Neural progenitor cell (in vitro differentiated cells): ENCODE measurements around the gene SLC3A2.

ENCODE experiments used
- CTCF ChIP-seq: fragments of 200-600 bp; sonication (generic); IDR thresholded peaks from 2 replicates; pipeline ENCODE4 v1.5.1; 2017; ENCODE audit warnings: antibody characterized with exemption, mild to moderate bottlenecking
- EZH2 ChIP-seq: fragments of 200-600 bp; sonication (generic); IDR thresholded peaks from 2 replicates; pipeline ENCODE4 v1.6.1; 2017; ENCODE audit warnings: antibody characterized with exemption, mild to moderate bottlenecking, moderate library complexity

- TF ChIP-seq CTCF = no peak
- no peak for TF ChIP-seq EZH2
These were observed 2.2 kb downstream of the SLC3A2 start for GRCh38 chr11:62882788-62883501.
